IMR-90 (cell line): ENCODE data around the gene IGFBP5. TPM values are rescaled to one million over a fixed set of nuclear protein-coding genes. Genes with fewer than 3 reads are reported as not detected.

Source experiments
- ATAC-seq: fragments of 200-7000 bp; cut with Tn5 transposase; 2 replicates; pipeline ENCODE4 v1.9.1; 2020; ENCODE audit warnings: low read depth, mild to moderate bottlenecking, moderate library complexity
- BruUV-seq: library from RNA; stranded (reverse); fragments of 400-500 nt; replicated peaks from 2 replicates; lab custom pipeline; 2021; lab: Mats Ljungman, UMichigan
- CTCF ChIA-PET: fragments of 300-600 bp; formaldehyde crosslinking; extraction: SDS; loops from one replicate; lab custom pipeline; 2021; ENCODE audit warnings: antibody characterized with exemption; lab: Yijun Ruan, JAX
- POLR2A ChIA-PET: fragments of 300-600 bp; sonication (Branson Sonifier 250); formaldehyde crosslinking; loops from one replicate; lab custom pipeline; 2022; ENCODE audit warnings: antibody characterized with exemption; ENCODE audit not compliant: unreplicated experiment; lab: Charles Lee
- DNase-seq: peaks from one replicate; pipeline ENCODE4 v3.0.0; 2013
- H2AFZ ChIP-seq: replicated peaks from 2 replicates; pipeline ENCODE3; 2013; ENCODE audit warnings: low read length, mild to moderate bottlenecking; ENCODE audit not compliant: poor library complexity
- H2AK5ac ChIP-seq: 2 replicates; pipeline ENCODE4 v1.6.1; 2013; ENCODE audit warnings: low read depth, low read length, inconsistent platforms
- H2AK9ac ChIP-seq: replicated peaks from 2 replicates; pipeline ENCODE3; 2013; ENCODE audit warnings: mild to moderate bottlenecking, low read depth, low read length, moderate library complexity; ENCODE audit not compliant: poor library complexity
- H2BK120ac ChIP-seq: 2 replicates; pipeline ENCODE4 v1.6.1; 2013; ENCODE audit warnings: low read depth, low read length, inconsistent platforms
- H2BK15ac ChIP-seq: 3 replicates; pipeline ENCODE4 v1.6.1; 2013; ENCODE audit warnings: low read depth, low read length, inconsistent platforms
- H2BK20ac ChIP-seq: 2 replicates; pipeline ENCODE4 v1.6.1; 2013; ENCODE audit warnings: low read depth, mild to moderate bottlenecking, inconsistent platforms, low read length, moderate library complexity
- H2BK5ac ChIP-seq: 2 replicates; pipeline ENCODE4 v1.6.1; 2013; ENCODE audit warnings: mild to moderate bottlenecking, low read depth, low read length, inconsistent platforms; ENCODE audit not compliant: poor library complexity, severe bottlenecking
- H3K14ac ChIP-seq: replicated peaks from 2 replicates; pipeline ENCODE4 v1.6.1; 2013; ENCODE audit warnings: low read depth, low read length, inconsistent platforms
- H3K18ac ChIP-seq: 2 replicates; pipeline ENCODE4 v1.6.1; 2013; ENCODE audit warnings: low read depth, low read length, control low read depth
- H3K23ac ChIP-seq: 2 replicates; pipeline ENCODE4 v1.6.1; 2013; ENCODE audit warnings: low read depth, low read length, inconsistent platforms
- H3K27ac ChIP-seq: 2 replicates; pipeline ENCODE4 v1.5.1; 2013; ENCODE audit warnings: mild to moderate bottlenecking, control low read depth, low read length; ENCODE audit not compliant: insufficient read depth
- H3K27me3 ChIP-seq: 2 replicates; pipeline ENCODE4 v1.6.1; 2013; ENCODE audit warnings: low read length; ENCODE audit not compliant: control insufficient read depth, insufficient read depth
- H3K36me3 ChIP-seq: 2 replicates; pipeline ENCODE4 v1.6.1; 2013; ENCODE audit warnings: low read length, mixed read lengths; ENCODE audit not compliant: control insufficient read depth, insufficient read depth
- H3K4ac ChIP-seq: 2 replicates; pipeline ENCODE4 v1.6.1; 2013; ENCODE audit warnings: low read depth, low read length, inconsistent platforms
- H3K4me1 ChIP-seq: 2 replicates; pipeline ENCODE4 v1.6.1; 2013; ENCODE audit warnings: low read length, mixed read lengths; ENCODE audit not compliant: control insufficient read depth, insufficient read depth
- H3K4me2 ChIP-seq: 2 replicates; pipeline ENCODE4 v1.6.1; 2013; ENCODE audit warnings: low read depth, mild to moderate bottlenecking, control low read depth, low read length, moderate library complexity
- H3K4me3 ChIP-seq: 2 replicates; pipeline ENCODE4 v1.5.1; 2013; ENCODE audit warnings: low read depth, mild to moderate bottlenecking, control low read depth, low read length, moderate library complexity; ENCODE audit not compliant: insufficient read depth
- H3K56ac ChIP-seq: 2 replicates; pipeline ENCODE4 v1.6.1; 2013; ENCODE audit warnings: low read length, inconsistent platforms; ENCODE audit not compliant: insufficient read depth; ENCODE audit errors: extremely low read depth
- H3K79me1 ChIP-seq, 2 experiments: 2 replicates each; pipeline ENCODE4 v1.6.1; 2013; ENCODE audit warnings: low read length in 2 of 2, inconsistent platforms in 1 of 2, low read depth in 1 of 2
- H3K9ac ChIP-seq: 2 replicates; pipeline ENCODE4 v1.6.1; 2013; ENCODE audit warnings: low read depth, low read length, control low read depth
- H3K9me1 ChIP-seq: 2 replicates; pipeline ENCODE4 v1.6.1; 2013; ENCODE audit warnings: low read length, inconsistent platforms; ENCODE audit not compliant: insufficient read depth
- H3K9me3 ChIP-seq: 2 replicates; pipeline ENCODE4 v1.6.1; 2013; ENCODE audit warnings: low read length; ENCODE audit not compliant: control insufficient read depth, insufficient read depth
- H4K20me1 ChIP-seq: 2 replicates; pipeline ENCODE4 v1.6.1; 2013; ENCODE audit warnings: low read length, inconsistent platforms; ENCODE audit not compliant: insufficient read depth
- H4K5ac ChIP-seq: 2 replicates; pipeline ENCODE4 v1.6.1; 2013; ENCODE audit warnings: mild to moderate bottlenecking, low read depth, low read length, control low read depth
- H4K8ac ChIP-seq, 2 experiments: 2 replicates each; pipeline ENCODE4 v1.6.1; 2013; ENCODE audit warnings: low read depth in 2 of 2, low read length in 2 of 2, control low read depth in 1 of 2, inconsistent platforms in 1 of 2
- H4K91ac ChIP-seq: 2 replicates; pipeline ENCODE4 v1.6.1; 2013; ENCODE audit warnings: low read depth, low read length, inconsistent platforms; ENCODE audit not compliant: insufficient read depth
- BHLHE40 ChIP-seq: fragments of 150-350 bp; IDR thresholded peaks from 2 replicates; pipeline ENCODE4 v1.6.1; 2016; ENCODE audit warnings: mild to moderate bottlenecking, low read depth, low read length
- CEBPB ChIP-seq: IDR thresholded peaks from 2 replicates; pipeline ENCODE4 v1.6.1; 2012; ENCODE audit warnings: low read depth, low read length, improper control_type of control experiment
- CHD1 ChIP-seq: IDR thresholded peaks from 2 replicates; pipeline ENCODE4 v1.6.1; 2012; ENCODE audit warnings: low read depth, low read length, improper control_type of control experiment
- CTCF ChIP-seq: conservative IDR thresholded peaks from 2 replicates; pipeline ENCODE4 v1.5.1; 2012; ENCODE audit warnings: mild to moderate bottlenecking, low read depth, low read length, improper control_type of control experiment
- ELK1 ChIP-seq: fragments of 150-350 bp; IDR thresholded peaks from 2 replicates; pipeline ENCODE4 v1.6.1; 2016; ENCODE audit warnings: low read depth, mild to moderate bottlenecking, low read length, moderate library complexity, borderline replicate concordance
- FOS ChIP-seq: fragments of 150-350 bp; IDR thresholded peaks from 2 replicates; pipeline ENCODE4 v1.6.1; 2016; ENCODE audit warnings: low read depth, low read length
- MAFK ChIP-seq: IDR thresholded peaks from 2 replicates; pipeline ENCODE4 v1.6.1; 2012; ENCODE audit warnings: low read depth, low read length, improper control_type of control experiment
- MAZ ChIP-seq: IDR thresholded peaks from 2 replicates; pipeline ENCODE4 v1.6.1; 2012; ENCODE audit warnings: low read depth, mild to moderate bottlenecking, low read length, improper control_type of control experiment, moderate library complexity, borderline replicate concordance
- MXI1 ChIP-seq: IDR thresholded peaks from 2 replicates; pipeline ENCODE4 v1.6.1; 2012; ENCODE audit warnings: low read depth, mild to moderate bottlenecking, low read length, moderate library complexity, borderline replicate concordance
- NFE2L2 ChIP-seq: fragments of 150-350 bp; IDR thresholded peaks from 2 replicates; pipeline ENCODE4 v1.6.1; 2016; ENCODE audit warnings: low read depth, mild to moderate bottlenecking, low read length
- POLR2A ChIP-seq: IDR thresholded peaks from 2 replicates; pipeline ENCODE4 v1.6.1; 2012; ENCODE audit warnings: mild to moderate bottlenecking, low read depth, low read length
- RAD21 ChIP-seq: IDR thresholded peaks from 2 replicates; pipeline ENCODE4 v1.6.1; 2012; ENCODE audit warnings: low read length, improper control_type of control experiment
- RCOR1 ChIP-seq: IDR thresholded peaks from 2 replicates; pipeline ENCODE4 v1.6.1; 2012; ENCODE audit warnings: mild to moderate bottlenecking, low read length, improper control_type of control experiment; ENCODE audit not compliant: insufficient replicate concordance
- SMC3 ChIP-seq: fragments of 150-350 bp; IDR thresholded peaks from 2 replicates; pipeline ENCODE4 v1.6.1; 2016; ENCODE audit warnings: low read depth, mild to moderate bottlenecking, antibody characterized with exemption, low read length, moderate library complexity
- USF2 ChIP-seq: fragments of 150-350 bp; IDR thresholded peaks from 2 replicates; pipeline ENCODE4 v1.6.1; 2017; ENCODE audit warnings: mild to moderate bottlenecking, antibody characterized with exemption, low read length, low read depth
- WGBS, 2 experiments: methylation state at CpG; one replicate each; pipeline versions ENCODE4 v1.1.5 to v1.1.7; 2013; ENCODE audit warnings: missing lambda C conversion rate in 2 of 2; ENCODE audit not compliant: insufficient read length in 1 of 2; ENCODE audit errors: extremely low coverage in 2 of 2; 5-methylcytosine and 5-hydroxymethylcytosine counted together
- dilution Hi-C: fragments of 300-500 bp; cut with HindIII; formaldehyde crosslinking; loops from one replicate; pipeline ENCODE4 v1.14.3; 2018; ENCODE audit warnings: low sequenced_read_pairs; ENCODE audit not compliant: unreplicated experiment
- in situ Hi-C: fragments of 300-500 bp; cut with MboI; formaldehyde crosslinking; loops from 3 replicates; pipeline ENCODE4 v1.14.3; 2019; ENCODE audit warnings: low sequenced_read_pairs, inconsistent platforms, mixed read lengths
- intact Hi-C: fragments of 100-400 bp; cut with micrococcal nuclease; formaldehyde crosslinking; loops from 2 replicates; pipeline ENCODE4 v1.10.0; 2022
- polyA plus RNA-seq, 3 experiments: library from polyadenylated mRNA; depleted of rRNA; stranded (reverse); fragments of >200 nt; gene quantifications; 2 replicates each; pipeline ENCODE4 v1.2.3, GENCODE V29; 2012; ENCODE audit warnings: low replicate concordance in 1 of 3
- total RNA-seq: library from RNA; depleted of rRNA; stranded (reverse); fragments of >200 nt; gene quantifications from 2 replicates; pipeline ENCODE4 v1.2.3, GENCODE V29; 2012

IGFBP5 gene
- total and polyA plus RNA-seq, 2 of the 4 experiments (the other 2 are of a cell fraction): 392 to 1,339 TPM

GRCh38 chr2:216721141-216721540 is 25.8 kb upstream of the IGFBP5 start:
- no peak overlapping the region for H2BK15ac ChIP-seq
- in situ Hi-C loops (no loop called here), dilution Hi-C loops (no loop called here), intact Hi-C loops (no loop called here)
- H3K4me3 ChIP-seq: no peak overlapping the region
- H4K5ac ChIP-seq: no peak overlapping the region
- no peaks in the 10 kb centered on the region for H4K20me1 ChIP-seq
- H3K79me1 ChIP-seq: no peaks in the 10 kb centered on the region
- no peak overlapping the region for H4K8ac ChIP-seq
- no peak overlapping the region for H3K27ac ChIP-seq
- H2BK120ac ChIP-seq: no peak overlapping the region
- no CpG with 5 or more reads among the region's 1 CpG for WGBS, 2 experiments
- H3K36me3 ChIP-seq: no peaks in the 10 kb centered on the region
- H2AK9ac ChIP-seq: no peak overlapping the region
- no peak for TF ChIP-seq USF2
- no peak for TF ChIP-seq RAD21
- TF ChIP-seq MAFK: no peak
- TF ChIP-seq CTCF: no peak
- no peak for TF ChIP-seq SMC3
- TF ChIP-seq RCOR1: no peak
- no peak for TF ChIP-seq NFE2L2
- no peak for TF ChIP-seq CHD1
- no peak for TF ChIP-seq MXI1
- TF ChIP-seq MAZ: no peak
- TF ChIP-seq POLR2A: no peak
- TF ChIP-seq ELK1: no peak
- no peak for TF ChIP-seq BHLHE40
- TF ChIP-seq CEBPB: no peak
- no peak for TF ChIP-seq FOS
- no peak overlapping the region for H2BK20ac ChIP-seq
- DNase-seq (no peak), ATAC-seq (no peak)
- H2AK5ac ChIP-seq: no peak overlapping the region
- BruUV-seq: no TSS peak
- H2AFZ ChIP-seq: no peak overlapping the region
- no peak overlapping the region for H2BK5ac ChIP-seq
- H3K18ac ChIP-seq: no peak overlapping the region
- ChIA-PET CTCF (no interaction called here), POLR2A (no interaction called here)
- H3K4me2 ChIP-seq: no peak overlapping the region
- no peak overlapping the region for H3K23ac ChIP-seq
- no peak overlapping the region for H3K9ac ChIP-seq
- H3K9me1 ChIP-seq: no peaks in the 10 kb centered on the region
- no peaks in the 10 kb centered on the region for H3K27me3 ChIP-seq
- H3K14ac ChIP-seq: no peak overlapping the region
- no peaks in the 10 kb centered on the region for H3K9me3 ChIP-seq
- H3K4me1 ChIP-seq: no peaks in the 10 kb centered on the region
- H4K91ac ChIP-seq: no peak overlapping the region
- no peak overlapping the region for H3K4ac ChIP-seq
- H3K56ac ChIP-seq: no peak overlapping the region
